MG63 (cell line): ENCODE measurements around the gene ACSM5. TPM values are rescaled to one million over a fixed set of nuclear protein-coding genes. Genes with fewer than 3 reads are reported as not detected.
"Not testable (repeated sequence)": the region's sequence is repeated elsewhere in the genome, so short reads cannot be mapped to it uniquely, and the experiment has no call there.

Source experiments
- DNase-seq: peaks from one replicate; pipeline ENCODE4 v3.0.0-alpha.2; 2020
- H3K27me3 ChIP-seq: fragments of 250-450 bp; sonication (Bioruptor Pico); 2 replicates; pipeline ENCODE4 v1.5.1; 2020; ENCODE audit warnings: mild to moderate bottlenecking, moderate library complexity
- H3K36me3 ChIP-seq: fragments of 250-450 bp; sonication (Bioruptor Pico); 2 replicates; pipeline ENCODE4 v1.5.1; 2020; ENCODE audit warnings: mild to moderate bottlenecking, moderate library complexity
- H3K4me3 ChIP-seq: fragments of 250-450 bp; sonication (Bioruptor Pico); 2 replicates; pipeline ENCODE4 v1.5.1; 2020; ENCODE audit warnings: mild to moderate bottlenecking, moderate library complexity
- H3K9me3 ChIP-seq: fragments of 250-450 bp; sonication (Bioruptor Pico); 2 replicates; pipeline ENCODE4 v1.5.1; 2020; ENCODE audit warnings: mild to moderate bottlenecking, moderate library complexity
- total RNA-seq: library from RNA; depleted of rRNA; stranded (reverse); fragments of >200 nt; shearing (Covaris generic); gene quantifications from 2 replicates; pipeline ENCODE4 v1.2.3, GENCODE V29; 2014; ENCODE audit warnings: low replicate concordance

Gene ACSM5
- total RNA-seq, 1 experiment from 2014 or later, result 0.20 TPM

DNA sequence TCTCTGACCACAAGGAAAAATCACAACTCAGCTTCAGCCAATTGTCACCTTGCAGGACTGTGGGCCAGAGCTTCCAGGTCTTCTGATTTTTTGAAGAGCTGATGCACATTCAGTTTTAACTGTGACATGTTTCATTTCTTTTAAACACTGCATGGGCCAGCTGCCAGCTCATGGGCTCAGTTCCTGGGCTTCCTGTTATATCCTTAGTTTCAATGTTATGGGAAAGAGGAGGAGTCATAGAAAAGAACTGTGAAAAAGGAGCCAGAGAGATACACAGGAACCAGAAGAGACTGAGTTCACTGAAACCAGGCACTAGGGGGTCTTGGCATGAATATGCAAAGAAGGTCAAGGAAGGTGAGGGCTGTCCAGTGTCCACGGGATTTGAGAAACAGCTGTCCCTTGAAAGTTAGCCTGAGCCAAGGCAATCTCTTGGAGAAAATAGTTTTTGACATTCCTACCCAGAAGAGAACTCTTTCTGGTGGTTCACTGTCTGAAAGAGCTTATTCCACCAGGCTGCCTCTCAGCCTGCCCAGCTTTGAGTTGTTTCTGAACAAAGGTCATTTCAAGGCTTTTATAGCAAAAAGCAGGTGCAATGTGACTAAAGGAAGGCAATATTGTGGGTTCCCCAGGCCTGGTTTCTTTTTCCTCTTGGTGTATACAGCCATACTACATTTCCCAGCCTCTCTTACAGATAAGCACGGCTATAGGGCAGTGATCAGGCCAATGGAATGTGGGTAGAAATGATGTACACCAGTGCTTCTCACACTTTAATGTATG is 15.3 kb upstream of the ACSM5 start:
- no peak overlapping the region for H3K4me3 ChIP-seq
- H3K36me3 ChIP-seq, result no peaks in the 10 kb centered on the region
- H3K9me3 ChIP-seq, result no peaks in the 10 kb centered on the region
- 0 out of 2 replicates have a peak, but pooled peaks cover 2% of the 10 kb centered on the region for H3K27me3 ChIP-seq
- peak; percentile 35 for DNase-seq

DNA sequence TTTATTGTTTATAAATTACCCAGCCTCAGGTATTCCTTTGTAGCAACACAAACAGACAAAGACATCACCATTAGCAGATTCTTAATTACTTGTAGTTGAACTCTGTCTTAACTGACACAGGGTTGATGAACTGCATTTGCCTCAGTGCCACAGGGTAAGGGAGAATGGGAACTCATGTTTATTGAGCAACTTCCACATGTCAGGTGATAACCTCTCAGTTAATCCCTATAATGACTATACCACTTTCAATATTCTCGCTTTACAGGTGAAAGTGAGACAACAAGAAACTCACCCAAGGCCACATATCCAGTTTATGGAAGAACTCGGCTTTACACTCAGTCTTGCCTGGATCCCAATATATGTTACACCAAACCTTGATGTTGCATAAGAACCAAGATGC is 13.4 kb upstream of the ACSM5 start:
- H3K36me3 ChIP-seq, result no peaks in the 10 kb centered on the region
- DNase-seq, result no peak

DNA sequence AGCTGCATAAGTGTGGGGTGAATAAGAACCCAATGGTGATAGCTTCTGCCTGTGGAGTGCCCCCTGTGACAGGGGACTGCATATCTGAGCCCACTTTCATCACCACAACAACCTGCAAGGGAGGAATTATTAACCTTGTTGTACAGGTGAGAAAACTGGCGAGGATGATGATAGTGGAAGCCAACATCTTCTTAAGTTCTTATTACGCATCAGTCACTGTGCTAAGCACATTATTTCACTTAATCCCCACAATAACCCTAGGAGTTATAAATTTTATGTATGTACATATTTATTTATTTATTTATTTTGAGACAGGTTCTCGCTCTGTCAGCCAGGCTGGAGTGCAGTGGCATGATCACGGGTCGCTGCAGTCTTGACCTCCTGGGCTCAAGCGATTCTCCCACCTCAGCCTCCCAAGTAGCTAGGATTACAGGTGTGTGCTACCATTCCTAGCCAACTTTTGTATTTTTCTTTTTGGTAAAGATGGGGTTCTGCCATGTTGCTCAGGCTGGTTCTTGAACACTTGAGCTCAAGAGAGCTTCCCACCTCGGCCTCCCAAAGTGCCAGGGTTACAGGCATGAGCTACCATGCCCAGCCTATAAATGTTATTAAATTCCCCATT is 12.4 kb upstream of the ACSM5 start:
- H3K36me3 ChIP-seq, result no peaks in the 10 kb centered on the region
- no peaks in the 10 kb centered on the region for H3K27me3 ChIP-seq
- DNase-seq, result no peak
- H3K9me3 ChIP-seq, result no peaks in the 10 kb centered on the region
- H3K4me3 ChIP-seq, result no peak overlapping the region

More for the DNA sequence above, 13.4 kb upstream of the ACSM5 start:
- no peaks in the 10 kb centered on the region for H3K9me3 ChIP-seq
- H3K27me3 ChIP-seq, result 0 out of 2 replicates have a peak, but pooled peaks cover under 1% of the 10 kb centered on the region
- H3K4me3 ChIP-seq, result no peak overlapping the region

DNA sequence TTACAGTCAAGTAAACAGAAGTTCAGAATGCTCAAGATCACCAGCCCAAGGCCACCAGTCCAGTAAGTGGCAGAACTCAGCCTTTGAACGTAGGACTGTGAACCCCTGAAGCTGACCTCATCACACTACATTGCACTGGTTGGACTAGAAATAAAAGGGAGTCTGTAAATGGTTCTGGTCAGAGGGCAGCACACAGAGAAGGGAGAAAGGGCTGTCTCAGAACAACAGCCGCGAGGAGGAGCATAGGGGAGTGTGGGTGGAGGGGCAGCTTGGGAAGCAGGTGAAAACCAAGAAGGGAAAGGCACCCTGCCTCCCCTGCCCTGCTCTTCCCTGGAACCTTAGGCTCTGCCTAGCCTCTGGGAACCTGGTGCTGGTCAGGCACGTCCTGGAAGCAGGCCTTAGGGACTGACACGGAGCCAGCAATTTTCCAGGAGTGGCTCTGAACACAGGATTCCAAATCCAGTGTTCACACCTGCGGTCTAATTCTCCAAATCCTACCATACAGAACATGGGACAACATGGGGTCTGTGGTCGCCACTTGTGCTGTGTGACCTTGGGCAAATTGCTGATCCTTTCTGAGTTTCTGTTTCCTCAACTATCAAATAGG is 11.8 kb upstream of the ACSM5 start:
- no peaks in the 10 kb centered on the region for H3K27me3 ChIP-seq
- H3K4me3 ChIP-seq, result no peak overlapping the region
- H3K9me3 ChIP-seq, result no peaks in the 10 kb centered on the region
- DNase-seq, result no peak
- H3K36me3 ChIP-seq, result no peaks in the 10 kb centered on the region

DNA sequence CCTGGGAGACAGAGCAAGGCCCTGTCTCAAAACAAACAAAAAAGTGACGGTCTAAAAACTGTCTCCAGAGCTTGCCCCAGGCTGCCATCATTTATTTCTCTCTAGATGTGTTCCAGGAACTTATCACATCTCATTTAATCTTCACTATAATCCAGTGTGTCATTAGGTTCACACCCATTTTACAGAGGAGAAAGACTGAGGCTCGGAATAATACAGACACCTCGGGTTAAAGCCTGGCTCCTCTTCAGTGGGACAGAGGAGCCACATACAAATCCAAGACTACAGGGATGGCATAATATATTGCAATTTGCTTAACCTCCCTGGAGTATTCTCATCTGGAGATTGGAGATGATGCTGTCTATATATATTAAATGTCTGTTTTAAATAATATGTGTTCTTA is 10.7 kb upstream of the ACSM5 start:
- DNase-seq, result no peak
- no peaks in the 10 kb centered on the region for H3K27me3 ChIP-seq
- H3K36me3 ChIP-seq, result no peaks in the 10 kb centered on the region
- no peaks in the 10 kb centered on the region for H3K9me3 ChIP-seq
- no peak overlapping the region for H3K4me3 ChIP-seq

DNA sequence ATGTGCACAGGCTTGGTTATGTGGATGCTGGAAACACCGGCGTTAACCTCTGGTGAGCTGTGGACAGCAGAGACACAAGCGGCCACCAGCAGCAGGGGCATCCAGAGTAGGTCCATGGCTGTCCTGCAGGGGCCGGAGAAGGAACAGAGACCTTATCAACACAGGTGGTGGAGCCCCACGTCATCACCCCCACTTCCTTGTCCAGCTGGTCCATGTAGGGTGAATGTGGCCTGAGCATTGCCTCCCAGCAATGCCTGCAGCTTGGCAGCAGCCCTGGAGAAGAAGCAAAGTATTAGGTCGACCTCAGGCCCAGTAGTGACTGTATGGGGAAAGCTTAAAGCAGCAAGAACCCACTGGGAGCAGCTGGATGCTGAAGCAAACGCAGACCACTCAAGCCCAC is 10.1 kb upstream of the ACSM5 start:
- Histone ChIP-seq H3K4me3 (no peak overlapping the region), H3K9me3 (no peaks in the 10 kb centered on the region), H3K36me3 (no peaks in the 10 kb centered on the region), H3K27me3 (no peaks in the 10 kb centered on the region)
- no peak for DNase-seq

DNA sequence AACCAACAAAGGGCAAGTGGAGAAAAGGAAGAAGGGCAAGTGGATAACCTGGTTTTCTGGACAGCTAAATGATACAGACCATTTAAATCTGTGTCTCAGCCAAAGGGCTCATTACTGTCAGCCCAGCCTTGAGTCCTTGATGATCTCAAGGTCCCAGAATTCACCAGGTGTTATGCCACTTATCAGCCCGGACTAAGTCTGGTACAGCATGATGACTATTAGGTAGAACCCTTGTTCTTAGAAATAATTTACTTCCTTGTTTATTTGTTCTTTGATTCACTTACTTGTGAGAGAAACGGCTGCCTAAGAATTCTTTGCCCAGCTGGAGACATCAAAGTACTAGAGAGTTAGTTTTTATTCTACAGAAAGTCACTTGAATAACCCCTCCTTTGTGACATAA is 8.3 kb upstream of the ACSM5 start:
- DNase-seq, result no peak
- Histone ChIP-seq H3K36me3 (no peaks in the 10 kb centered on the region), H3K27me3 (no peaks in the 10 kb centered on the region), H3K4me3 (no peak overlapping the region), H3K9me3 (no peaks in the 10 kb centered on the region)

DNA sequence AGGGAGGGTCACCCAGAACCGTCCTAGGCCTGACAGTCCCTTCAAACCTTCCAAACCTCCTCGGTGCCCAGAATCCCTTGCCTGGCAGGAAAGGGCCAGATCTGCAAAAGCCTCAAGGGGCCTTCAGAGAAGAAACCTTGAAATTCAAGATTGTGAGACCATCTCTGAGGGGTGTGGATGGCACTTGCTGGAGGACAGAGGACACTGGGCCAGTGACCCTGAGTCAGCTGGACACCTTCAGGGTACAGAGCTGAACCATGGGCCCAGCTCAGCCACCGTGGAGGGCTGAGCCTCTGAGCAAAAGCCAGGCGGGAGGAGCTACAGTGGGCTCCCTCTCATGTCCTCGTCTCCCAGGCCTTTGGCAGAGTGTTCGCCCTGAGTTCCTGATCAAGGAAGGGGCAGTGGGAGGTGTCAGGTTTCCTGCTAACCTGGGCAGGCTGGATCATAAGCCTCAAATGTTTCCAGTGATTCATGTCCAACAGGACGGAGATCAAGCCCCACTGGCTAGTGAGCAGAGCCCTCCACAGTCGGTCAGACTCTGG is 7.8 kb upstream of the ACSM5 start:
- no peak for DNase-seq
- Histone ChIP-seq H3K4me3 (no peak overlapping the region), H3K36me3 (no peaks in the 10 kb centered on the region), H3K27me3 (no peaks in the 10 kb centered on the region), H3K9me3 (no peaks in the 10 kb centered on the region)

DNA sequence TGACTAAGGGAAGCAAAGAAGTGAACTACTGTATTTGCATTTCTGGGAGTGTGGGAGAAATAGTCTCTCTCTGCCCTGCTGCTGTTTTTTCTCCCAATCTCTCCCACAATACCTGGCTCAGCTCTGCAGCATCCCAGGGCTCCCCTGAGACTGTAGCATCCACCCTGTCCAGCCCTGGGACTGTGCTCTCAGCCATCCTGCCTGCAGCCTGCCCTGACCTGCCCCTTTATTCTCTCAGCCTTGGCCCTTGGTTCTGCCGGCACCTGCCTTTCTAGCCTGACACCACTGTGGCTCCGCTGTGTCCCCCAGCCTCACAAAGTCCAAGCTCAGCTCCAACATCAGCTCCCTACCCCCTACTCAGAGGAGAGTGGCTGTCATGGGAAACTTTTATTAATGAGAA is 6.7 kb upstream of the ACSM5 start:
- no peaks in the 10 kb centered on the region for H3K36me3 ChIP-seq
- DNase-seq, result no peak
- H3K27me3 ChIP-seq, result no peaks in the 10 kb centered on the region
- H3K4me3 ChIP-seq, result no peak overlapping the region
- H3K9me3 ChIP-seq, result no peaks in the 10 kb centered on the region

DNA sequence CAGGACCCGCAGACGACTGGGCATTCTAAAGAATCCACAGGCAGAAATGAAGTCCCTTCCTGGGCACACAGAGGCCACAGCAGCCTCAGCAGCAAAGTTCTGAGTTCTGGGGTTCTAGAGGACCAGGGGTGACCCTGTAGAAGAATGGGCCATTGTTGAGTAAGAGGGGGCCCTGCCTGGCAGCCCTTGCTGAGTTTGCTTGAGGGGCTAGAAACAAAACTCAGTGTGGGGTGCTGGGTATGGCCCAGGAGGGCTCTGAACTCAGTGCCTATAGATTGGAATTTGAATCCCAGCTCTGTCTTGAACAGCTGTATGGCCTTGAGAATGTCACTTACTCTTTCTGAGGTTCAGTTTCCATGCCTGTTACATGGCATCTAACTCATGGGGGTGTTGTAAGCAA is 4.7 kb upstream of the ACSM5 start, which contains the start of gene PDILT:
TSS of gene PDILT (minus strand) at position 101 of the 400 bp plus-strand sequence. CDS start 5,437 bp downstream, outside the sequence.
- H3K27me3 ChIP-seq, result no peaks in the 10 kb centered on the region
- no peaks in the 10 kb centered on the region for H3K9me3 ChIP-seq
- H3K4me3 ChIP-seq, result no peak within 1 kb of the TSS
- no peaks in the 10 kb centered on the region for H3K36me3 ChIP-seq
- DNase-seq, result no peak

DNA sequence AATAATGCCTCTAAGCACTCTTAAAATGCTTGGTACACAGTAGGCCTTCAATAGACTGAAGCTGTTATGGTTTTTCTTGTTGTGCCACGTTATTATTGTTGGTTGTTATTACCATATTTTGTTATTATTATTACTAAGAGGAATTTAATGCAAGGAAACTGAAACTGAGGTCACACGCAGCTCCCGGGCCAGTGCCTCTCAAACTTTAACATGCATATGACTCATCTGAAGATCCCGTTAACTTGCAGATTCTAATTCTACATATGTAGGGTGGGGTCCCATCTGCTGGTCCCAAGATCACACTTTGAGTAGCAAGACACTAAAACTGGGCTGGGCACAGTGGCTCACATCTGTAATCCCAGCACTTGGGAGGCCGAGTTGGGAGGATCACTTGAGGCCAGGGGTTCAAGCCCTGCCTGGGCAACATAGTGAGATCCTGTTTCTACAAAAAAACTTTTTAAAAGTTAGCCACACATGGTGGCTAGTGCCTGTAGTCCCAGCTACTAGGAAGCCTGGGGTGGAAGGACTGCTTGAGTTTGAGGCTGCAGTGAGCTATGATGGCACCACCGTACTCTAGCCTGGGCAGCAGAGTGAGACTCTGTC is 888 bp downstream of the ACSM5 start:
- H3K9me3 ChIP-seq, result no peaks in the 10 kb centered on the region
- no peak overlapping the region for H3K4me3 ChIP-seq
- H3K27me3 ChIP-seq, result no peaks in the 10 kb centered on the region

DNA sequence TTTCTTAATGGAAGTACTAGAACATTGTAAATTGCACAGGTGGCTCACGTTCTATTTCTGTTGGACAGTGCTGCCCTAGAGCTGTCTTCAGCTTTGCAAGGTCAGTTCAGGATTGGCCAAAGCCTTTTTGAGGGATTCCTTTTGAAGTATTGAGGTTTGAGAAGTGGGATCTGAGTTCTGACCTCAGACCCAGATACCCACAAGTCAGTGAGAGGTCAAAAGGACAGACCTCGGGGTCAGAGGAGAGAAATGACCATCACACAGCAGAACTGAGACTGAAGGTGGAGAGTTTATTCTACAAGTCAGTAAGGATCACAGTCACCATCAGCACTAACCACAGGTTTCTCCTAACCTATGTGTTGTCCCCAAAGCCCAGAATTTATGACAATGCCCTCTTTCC is 1.7 kb downstream of the ACSM5 start:
- H3K4me3 ChIP-seq, result no peak overlapping the region
- DNase-seq, result no peak
- H3K27me3 ChIP-seq, result no peaks in the 10 kb centered on the region
- no peaks in the 10 kb centered on the region for H3K36me3 ChIP-seq
- no peaks in the 10 kb centered on the region for H3K9me3 ChIP-seq

More for the DNA sequence above, 888 bp downstream of the ACSM5 start:
- no peaks in the 10 kb centered on the region for H3K36me3 ChIP-seq
- DNase-seq, result peak; percentile 55

DNA sequence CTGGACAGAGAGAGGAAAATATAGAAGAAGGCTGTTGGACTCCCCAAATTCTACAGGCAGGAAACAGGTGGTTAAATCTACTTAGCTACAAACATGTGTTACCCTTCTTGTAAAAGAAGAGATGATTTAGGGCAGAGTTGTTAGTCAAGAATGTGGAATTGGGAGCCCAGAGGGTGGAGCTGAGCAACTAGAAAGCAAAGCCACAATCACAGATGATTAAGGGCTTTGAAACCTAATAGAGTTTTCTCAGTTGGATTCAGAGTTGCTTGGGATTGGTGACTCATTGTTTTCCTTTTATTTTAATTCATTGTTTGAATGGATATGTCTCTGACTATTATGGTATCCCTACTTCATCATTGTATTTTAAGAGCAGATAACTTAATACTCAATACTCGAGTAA is 6.2 kb downstream of the ACSM5 start:
- H3K36me3 ChIP-seq, result no peaks in the 10 kb centered on the region
- H3K27me3 ChIP-seq, result no peaks in the 10 kb centered on the region
- no peak overlapping the region for H3K4me3 ChIP-seq
- H3K9me3 ChIP-seq, result no peaks in the 10 kb centered on the region
- no peak for DNase-seq

DNA sequence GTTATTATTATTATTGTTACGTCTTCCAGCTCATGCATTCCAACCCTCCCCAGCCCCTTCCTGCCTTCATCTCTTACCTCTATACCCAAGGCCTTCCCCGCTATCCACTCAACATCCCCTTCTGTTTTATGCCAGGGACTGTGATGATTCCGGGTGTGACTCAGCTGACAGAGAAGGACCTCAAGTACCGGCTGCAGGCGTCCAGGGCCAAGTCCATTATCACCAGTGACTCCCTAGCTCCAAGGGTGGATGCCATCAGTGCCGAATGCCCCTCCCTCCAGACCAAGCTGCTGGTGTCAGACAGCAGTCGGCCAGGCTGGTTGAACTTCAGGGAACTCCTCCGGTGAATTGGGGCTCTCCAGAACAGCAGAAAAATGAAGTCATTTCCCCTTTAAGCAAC is 9.8 kb downstream of the ACSM5 start:
- not testable (repeated sequence) for H3K36me3 ChIP-seq, H3K9me3 ChIP-seq, H3K4me3 ChIP-seq, DNase-seq, H3K27me3 ChIP-seq

DNA sequence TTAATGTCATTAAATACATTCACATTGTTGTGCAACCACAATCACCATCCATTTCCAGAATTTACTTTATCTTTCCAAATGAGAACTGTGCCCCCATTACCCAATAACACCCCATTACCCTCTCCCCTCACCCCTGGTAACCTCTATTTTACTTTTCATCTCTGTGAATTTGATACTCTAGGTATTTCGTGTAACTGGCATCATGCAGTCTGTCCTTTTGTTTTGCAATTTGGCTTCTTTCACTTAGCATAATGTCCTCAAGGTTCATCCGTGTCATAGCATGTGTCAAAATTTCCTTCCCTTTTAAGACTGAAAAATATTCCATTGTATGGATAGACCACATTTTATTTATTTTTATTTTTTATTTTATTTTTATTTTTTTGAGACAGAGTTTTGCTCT is 12.4 kb downstream of the ACSM5 start:
- H3K36me3 ChIP-seq, H3K4me3 ChIP-seq, H3K27me3 ChIP-seq, H3K9me3 ChIP-seq, DNase-seq: not testable (repeated sequence)

DNA sequence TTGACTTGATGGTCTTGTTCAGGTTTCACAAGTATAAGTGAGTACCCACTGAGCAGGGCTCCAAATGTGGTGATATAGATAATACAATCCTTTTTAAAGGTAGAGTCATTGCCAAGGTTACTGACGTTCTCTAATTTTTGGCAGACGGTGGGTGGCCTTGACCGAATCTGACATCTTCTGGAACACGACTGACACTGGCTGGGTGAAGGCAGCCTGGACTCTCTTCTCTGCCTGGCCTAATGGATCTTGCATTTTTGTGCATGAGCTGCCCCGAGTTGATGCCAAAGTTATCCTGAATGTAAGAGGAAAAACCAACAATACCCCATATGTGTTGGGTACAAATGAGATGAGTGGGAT is 14.4 kb downstream of the ACSM5 start:
- not testable (repeated sequence) for H3K9me3 ChIP-seq, H3K36me3 ChIP-seq, H3K4me3 ChIP-seq, H3K27me3 ChIP-seq, DNase-seq
